ENCODE measurements around the gene STAT6.
"Not testable (repeated sequence)": the region's sequence is repeated elsewhere in the genome, so short reads cannot be mapped to it uniquely, and the experiment has no call there.

Gene STAT6

GRCh38 chr12:57087691-57088353 is 23.3 kb downstream of the STAT6 start:
- DNase-seq (ENCODE audit: low read depth in 2 of 2), result peak; percentile 83 to 89

DNA sequence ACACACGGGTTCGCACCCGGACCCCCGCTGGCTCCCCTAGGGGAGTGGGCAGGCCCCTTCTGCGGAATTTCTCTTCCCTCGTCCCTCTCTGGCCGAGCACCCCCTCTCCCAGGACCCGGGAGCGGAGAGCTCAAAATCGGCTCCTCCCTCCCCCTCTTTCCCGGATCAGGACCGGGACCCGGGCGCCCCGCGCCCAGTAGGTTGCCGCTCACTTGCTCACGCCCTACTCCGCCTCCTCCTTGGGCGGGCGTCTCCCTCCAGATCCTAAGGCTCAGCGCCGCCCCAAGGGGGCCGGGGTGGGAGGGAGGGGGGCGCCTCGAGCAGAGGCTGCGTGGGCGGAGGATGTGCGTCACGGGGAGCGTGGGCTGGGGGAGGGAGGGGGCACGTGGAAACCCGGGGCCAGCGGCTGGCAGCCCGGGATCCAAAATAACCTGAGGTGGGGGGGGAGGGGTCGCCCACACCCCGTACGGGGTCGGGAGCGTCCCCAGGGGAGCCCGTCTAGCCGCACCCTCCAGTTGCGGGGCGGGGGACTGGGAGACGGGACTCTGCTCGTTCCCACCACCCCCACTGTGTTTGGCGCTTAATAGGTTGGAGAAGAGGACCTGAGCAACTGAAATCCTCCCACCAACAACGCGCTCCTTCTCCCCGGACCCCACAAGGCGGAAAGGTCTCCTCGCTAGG is 24.0 kb downstream of the STAT6 start:
- peak; percentile 94 for DNase-seq (ENCODE audit: low read depth in 2 of 2)

- DNase-seq (ENCODE audit: low read depth in 2 of 2), result peak; percentile 61 to 65
Measured at GRCh38 chr12:57086493-57087009, 24.6 kb downstream of the STAT6 start.

GRCh38 chr12:57085999-57086492 is 25.1 kb downstream of the STAT6 start:
- no peak for DNase-seq (ENCODE audit: low read depth in 2 of 2)

GRCh38 chr12:57080855-57081254 is 30.3 kb downstream of the STAT6 start:
- no peak for DNase-seq (ENCODE audit: low read depth in 2 of 2)

DNA sequence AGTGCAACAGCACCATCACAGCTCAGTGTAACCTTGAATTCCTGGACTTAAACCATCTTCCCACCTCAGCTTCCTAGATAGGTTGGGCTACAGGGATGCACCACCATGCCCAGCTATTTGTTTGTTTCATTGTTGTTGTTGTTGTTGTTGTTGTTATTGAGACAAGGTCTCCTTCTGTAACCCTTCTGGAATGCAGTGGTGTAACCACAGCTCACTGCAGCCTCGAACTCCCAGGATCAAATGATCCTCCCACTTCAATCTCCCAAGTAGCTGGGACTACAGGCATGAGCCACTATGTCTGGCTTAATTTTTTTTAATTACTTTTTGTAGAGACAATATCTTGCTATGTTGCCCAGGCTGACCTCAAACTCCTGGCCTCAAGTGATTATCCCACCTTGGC is 31.3 kb downstream of the STAT6 start:
- no peak for DNase-seq (ENCODE audit: low read depth in 2 of 2)

- peak; percentile 89 to 96 for DNase-seq (ENCODE audit: low read depth in 2 of 2)
Measured at GRCh38 chr12:57078519-57079404, 32.4 kb downstream of the STAT6 start, which contains the start of gene NEMP1. Gene NEMP1 (minus strand): TSS chr12:57078791. CDS start chr12:57078745, 46 bp downstream.

DNA sequence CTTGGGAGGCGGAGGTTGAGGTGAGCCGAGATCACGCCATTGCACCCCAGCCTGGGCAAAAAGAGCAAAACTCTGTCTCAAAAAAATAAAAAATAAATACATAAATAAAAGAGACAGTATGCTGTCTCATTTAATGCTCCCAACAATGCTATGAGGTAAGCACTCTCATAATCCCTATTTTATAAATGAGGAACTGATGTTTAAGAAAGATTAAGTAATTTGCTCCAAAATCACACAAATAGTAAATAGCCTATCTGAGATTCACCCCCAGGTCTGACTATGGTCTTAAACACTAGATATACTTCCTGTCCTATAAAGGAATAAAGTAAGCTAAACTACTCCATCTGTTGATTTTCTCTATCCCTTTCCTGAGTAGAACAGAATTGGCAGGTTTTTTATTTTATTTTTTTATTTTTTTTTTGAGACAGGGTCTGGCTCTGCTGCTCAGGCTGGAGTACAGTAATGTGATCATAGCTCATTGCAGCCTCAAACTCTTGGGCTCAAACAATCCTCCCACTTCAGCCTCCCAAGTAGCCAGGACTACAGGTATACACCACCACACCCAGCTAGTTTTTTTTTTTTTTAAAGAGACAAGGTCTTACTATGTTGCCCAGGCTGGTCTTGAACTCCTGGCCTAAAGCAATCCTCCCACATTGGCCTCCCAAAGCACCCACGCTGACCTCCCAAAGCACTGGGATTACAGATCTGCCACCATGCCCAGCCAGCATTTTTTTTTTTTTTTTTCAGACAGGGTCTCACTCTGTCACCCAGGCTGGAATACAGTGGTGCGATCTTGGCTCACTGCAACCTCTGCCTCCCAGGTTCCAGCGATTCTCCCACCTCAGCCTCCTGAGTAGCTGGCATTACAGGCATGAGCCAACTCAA is 37.4 kb downstream of the STAT6 start:
- DNase-seq (ENCODE audit: low read depth in 2 of 2), result not testable (repeated sequence)

DNA sequence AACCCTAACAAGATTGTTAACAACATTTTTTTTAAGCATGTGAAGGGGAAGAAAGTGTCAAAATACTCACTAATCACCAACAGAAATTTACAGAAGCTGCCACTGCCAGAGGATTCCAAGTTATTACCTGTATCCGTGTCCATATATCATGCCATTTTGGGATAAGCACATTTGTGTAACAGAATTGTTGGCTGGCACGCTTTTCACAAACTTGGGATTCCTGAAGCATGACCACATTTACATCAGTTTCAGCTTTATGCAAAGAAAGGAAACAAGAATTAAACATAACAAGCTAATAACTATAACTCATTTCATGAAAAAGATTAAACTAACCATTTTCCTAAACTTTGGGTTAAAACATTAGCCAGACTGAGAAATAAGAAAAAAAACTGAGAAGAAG is 38.5 kb downstream of the STAT6 start:
- no peak for DNase-seq (ENCODE audit: low read depth in 2 of 2)

DNA sequence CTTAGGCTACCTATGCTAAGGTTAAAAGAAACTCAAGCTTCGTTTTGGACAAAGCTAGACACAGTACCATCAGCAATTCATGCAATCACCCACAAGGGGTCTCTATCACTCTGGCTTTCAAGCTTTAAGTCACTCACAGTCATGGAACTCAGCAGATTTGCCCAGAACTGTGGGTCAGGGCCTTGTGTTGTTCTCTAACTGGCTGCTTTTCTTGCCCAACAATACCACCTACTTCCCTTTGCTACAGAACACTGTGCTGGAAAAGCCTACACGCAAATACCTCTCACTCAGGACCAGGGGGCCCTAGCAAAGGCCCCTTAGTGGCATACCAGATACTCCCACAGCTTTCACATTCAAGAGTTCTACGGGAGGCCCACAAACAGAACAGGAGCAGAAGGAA is 41.6 kb downstream of the STAT6 start:
- DNase-seq (ENCODE audit: low read depth in 2 of 2), result peak in 1 of 2 donors; percentile 19

DNA sequence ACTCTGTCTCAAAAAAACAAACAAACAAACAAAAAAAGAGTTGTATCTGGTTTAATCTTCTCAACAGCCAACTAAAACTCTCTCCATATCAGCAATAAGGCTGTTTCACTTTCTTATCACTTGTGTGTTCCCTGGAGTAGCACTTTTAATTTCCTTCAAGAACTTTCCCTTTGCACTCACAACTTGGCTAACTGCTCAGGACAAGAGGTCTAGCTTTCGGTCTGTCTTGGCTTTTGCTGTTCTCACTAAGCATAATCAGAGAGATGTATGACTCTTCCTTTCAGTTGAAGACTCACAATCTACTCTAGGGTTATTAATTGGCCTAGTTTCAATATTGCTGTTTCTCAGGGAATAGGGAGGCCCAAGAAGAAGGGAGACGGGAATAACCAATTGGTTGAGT is 44.9 kb downstream of the STAT6 start:
- no peak for DNase-seq (ENCODE audit: low read depth in 2 of 2)

DNA sequence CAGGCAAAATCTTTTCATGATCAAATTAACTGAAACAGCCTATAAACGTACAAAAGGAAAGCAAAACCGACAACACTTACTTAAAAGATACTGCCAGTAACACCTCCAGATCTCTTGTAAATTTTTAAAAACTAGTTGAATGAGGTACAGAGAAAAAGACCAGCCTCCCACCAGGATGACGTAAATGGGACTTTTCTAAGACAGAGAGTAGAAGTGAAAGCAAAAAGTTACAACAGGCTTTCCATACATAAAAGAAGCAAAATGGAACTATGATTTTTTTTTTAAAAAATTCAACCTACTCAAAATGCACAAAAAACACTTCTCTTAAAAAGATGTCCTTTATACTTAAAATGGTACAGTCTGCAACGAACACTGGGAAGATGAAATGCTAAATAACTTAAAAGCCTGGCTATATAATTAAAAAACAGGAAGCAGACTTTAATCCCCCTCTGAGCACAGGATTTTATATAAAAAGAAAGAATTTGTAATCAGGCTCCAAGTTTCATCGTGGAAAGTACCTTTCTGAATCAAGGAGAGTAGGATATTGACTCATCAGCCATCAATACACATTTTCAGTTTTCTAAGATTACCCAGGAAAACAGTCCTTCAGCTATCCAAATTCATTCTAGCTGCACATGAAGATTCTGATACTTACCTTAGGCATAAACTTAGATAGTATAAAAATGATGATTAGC is 47.0 kb downstream of the STAT6 start:
- peak in 1 of 2 donors; percentile 44 for DNase-seq (ENCODE audit: low read depth in 2 of 2)

DNA sequence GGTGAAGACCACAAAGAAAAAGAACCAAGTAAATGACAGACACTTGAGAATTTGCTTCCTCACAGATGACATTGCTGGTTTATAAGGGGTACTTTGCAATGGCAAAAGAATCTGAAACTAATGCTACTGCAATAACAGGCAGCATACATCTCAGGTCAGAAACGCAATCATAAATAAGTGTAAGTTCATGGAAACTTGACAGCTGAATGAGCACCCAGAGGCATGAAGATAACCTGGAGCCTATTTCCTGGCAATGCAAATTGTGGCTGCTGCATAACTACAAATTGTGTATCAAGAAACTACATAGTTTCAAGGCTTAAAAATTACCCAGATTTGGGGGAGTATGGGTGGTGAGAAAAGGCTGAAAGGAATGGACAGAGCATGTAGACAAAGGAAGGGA is 52.7 kb downstream of the STAT6 start:
- no peak for DNase-seq (ENCODE audit: low read depth in 2 of 2)

- DNase-seq (ENCODE audit: low read depth in 2 of 2), result no peak
Measured at GRCh38 chr12:57057067-57057751, 54.0 kb downstream of the STAT6 start.

- DNase-seq (ENCODE audit: low read depth in 2 of 2), result no peak
Measured at GRCh38 chr12:57055824-57056223, 55.3 kb downstream of the STAT6 start.

DNA sequence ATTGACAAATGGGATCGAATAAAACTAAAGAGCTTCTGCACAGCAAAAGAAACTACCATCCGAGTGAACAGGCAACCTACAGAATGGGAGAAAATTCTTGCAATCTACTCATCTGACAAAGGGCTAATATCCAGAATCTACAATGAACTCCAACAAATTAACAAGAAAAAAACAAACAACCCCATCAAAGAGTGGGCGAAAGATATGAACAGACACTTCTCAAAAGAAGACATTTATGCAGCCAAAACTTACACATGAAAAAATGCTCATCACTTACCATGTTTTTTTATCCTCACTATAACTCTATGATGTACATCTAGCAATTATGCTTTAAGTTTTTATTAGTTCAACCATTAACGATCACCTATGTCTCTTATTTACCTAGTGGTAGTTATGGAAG is 57.3 kb downstream of the STAT6 start:
- not testable (repeated sequence) for DNase-seq (ENCODE audit: low read depth in 2 of 2)

- not testable (repeated sequence) for DNase-seq (ENCODE audit: low read depth in 2 of 2)
Measured at GRCh38 chr12:57053146-57053545, 58.0 kb downstream of the STAT6 start.

DNA sequence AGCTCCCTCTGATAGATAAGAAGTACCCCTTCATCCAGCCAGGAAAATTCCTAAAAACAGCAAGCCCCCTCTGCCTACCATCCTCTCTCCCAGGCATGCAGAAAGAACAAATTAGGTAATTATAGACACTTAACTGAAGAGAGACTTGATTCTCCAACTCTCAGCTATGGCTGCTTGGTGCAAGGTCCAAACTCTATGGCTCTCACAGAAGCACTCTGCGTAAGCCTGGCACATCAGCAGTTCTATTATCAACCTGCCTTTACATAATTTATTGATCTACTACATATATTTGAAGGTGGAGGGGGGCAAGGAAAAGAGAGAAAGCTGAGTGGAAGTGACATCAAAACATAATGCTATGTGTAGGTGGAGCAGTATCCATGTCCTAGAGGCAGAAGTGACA is 60.2 kb downstream of the STAT6 start:
- no peak for DNase-seq (ENCODE audit: low read depth in 2 of 2)

DNA sequence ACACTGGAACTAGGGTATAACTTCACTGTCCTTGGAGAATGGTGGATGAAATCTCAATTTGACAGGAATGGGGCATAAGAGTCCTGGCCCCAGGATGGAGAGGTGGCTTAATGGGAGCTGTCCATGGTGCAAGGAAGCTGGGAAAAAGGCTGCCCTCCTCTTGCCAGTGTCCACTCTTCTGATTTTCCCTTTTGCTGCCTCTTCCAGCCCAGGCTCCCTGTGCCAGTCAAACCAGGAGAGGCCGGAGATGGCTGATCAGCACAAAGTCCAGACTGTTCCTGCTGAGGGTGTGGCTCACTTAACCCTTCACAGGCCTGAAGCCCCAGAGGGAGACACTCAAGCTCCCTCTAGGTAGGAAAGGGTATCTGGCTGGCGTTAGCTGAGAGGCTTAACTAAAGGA is 61.3 kb downstream of the STAT6 start, which contains the start of gene MYO1A:
MYO1A (minus strand) TSS at position 240 of the 400 bp plus-strand sequence. CDS start 1,806 bp downstream, outside the sequence.
- DNase-seq (ENCODE audit: low read depth in 2 of 2), result no peak

DNA sequence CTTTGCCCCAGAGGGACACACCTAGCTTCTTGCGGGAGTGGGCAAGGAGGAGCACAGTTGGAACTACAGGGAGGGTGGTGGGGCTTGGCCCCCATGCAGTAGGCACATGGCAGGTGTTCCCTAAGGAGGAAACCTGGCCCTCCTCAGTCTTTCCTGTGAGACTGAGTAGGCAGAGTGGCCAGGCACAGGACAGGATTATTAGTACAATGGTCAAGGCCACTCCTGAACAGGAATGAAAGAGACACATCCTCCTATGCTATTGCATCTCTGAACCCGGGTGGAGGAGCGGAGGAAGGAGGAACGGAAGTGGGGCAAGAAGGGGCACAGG is 62.1 kb downstream of the STAT6 start:
- no peak for DNase-seq (ENCODE audit: low read depth in 2 of 2)

Data from stimulated activated CD8-positive, alpha-beta memory T cell treated with anti-CD3 and anti-CD28 coated beads, Interleukin-15, amount 100 ng/mL, for 4 hours (primary cell).